ENCODE measurements around the gene MRPS25.

MRPS25 gene

DNA sequence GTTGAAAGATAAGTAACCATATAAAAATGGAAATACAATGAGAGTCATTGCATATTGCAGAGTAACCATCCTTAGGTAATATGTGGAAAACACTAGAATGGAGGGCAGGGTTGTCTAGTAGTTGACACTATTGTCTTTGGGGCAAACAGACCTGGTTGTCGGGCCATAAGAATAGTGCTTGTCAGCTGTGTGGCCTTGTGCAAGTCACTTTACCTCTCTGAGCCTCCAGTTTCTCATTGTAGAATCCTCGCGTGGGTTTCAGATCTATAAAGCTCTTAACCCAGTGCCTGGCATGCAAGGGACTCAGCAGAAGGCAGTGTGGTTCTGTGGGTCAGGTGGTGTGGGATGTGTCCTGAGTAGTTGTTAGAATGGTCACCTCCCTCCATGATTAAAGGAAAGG, 32.0 kb downstream of the MRPS25 start:
- Histone ChIP-seq H3F3A (ENCODE audit: insufficient read depth, low read length) (no peaks in the 10 kb centered on the region), H4K20me1 (ENCODE audit: insufficient read depth, low read length) (no peaks in the 10 kb centered on the region), H3K9me2 (replicated peaks; ENCODE audit: insufficient read depth, low read length) (no peaks in the 10 kb centered on the region), H3K79me2 (ENCODE audit: low read length) (no peaks in the 10 kb centered on the region), H3K27me3 (replicated peaks; ENCODE audit: insufficient read depth, low read length) (no peaks in the 10 kb centered on the region), H3K9ac (ENCODE audit: low read length) (no peak overlapping the region), H3K4me1 (ENCODE audit: low read length) (no peaks in the 10 kb centered on the region), H3K4me2 (ENCODE audit: low read depth, low read length) (no peak overlapping the region), H3K27ac (ENCODE audit: low read length) (no peak overlapping the region), H3K9me3 (replicated peaks; ENCODE audit: insufficient read depth, low read length) (no peaks in the 10 kb centered on the region), H3K4me3 (ENCODE audit: low read length) (no peak overlapping the region), H3K36me3 (replicated peaks; ENCODE audit: insufficient read depth, low read length) (no peaks in the 10 kb centered on the region), H2AFZ (ENCODE audit: low read length) (no peak overlapping the region)
- TF ChIP-seq EZH2 (optimal IDR thresholded peaks at IDR 0.05; ENCODE audit: low read depth, low read length) (no peak), CTCF (IDR thresholded peaks at IDR 0.05; ENCODE audit: low read length) (no peak), EZH2phosphoT487 (IDR thresholded peaks at IDR 0.05; ENCODE audit: low read length) (no peak)
- no peak for DNase-seq

DNA sequence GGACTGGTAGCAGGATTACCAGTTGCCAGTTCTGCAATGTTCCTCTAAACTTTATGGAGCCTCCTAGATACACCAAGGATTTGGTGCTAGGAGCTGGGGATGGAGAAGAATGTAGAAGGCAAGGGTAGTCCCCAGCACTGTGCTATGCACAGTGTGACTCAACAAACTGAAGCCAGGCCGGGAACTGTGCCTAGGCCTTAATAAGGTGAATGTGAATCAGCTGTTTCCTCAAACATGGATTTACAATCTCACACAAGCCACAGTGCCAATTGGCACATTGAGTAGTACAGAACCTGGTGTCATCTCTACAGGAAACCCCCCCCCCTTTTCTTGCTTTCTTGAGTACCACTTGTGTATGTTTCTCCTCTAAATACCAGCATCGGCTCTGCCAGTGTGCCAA, 32.5 kb downstream of the MRPS25 start:
- TF ChIP-seq EZH2 (optimal IDR thresholded peaks at IDR 0.05; ENCODE audit: low read depth, low read length): no peak
- no peak for TF ChIP-seq EZH2phosphoT487 (IDR thresholded peaks at IDR 0.05; ENCODE audit: low read length)
- no peak for TF ChIP-seq CTCF (IDR thresholded peaks at IDR 0.05; ENCODE audit: low read length)
- H4K20me1 ChIP-seq (ENCODE audit: insufficient read depth, low read length): no peaks in the 10 kb centered on the region
- H3K36me3 ChIP-seq (replicated peaks; ENCODE audit: insufficient read depth, low read length): no peaks in the 10 kb centered on the region
- no peak overlapping the region for H3K4me2 ChIP-seq (ENCODE audit: low read depth, low read length)
- no peak overlapping the region for H3K27ac ChIP-seq (ENCODE audit: low read length)
- H3F3A ChIP-seq (ENCODE audit: insufficient read depth, low read length): no peaks in the 10 kb centered on the region
- no peak overlapping the region for H2AFZ ChIP-seq (ENCODE audit: low read length)
- H3K79me2 ChIP-seq (ENCODE audit: low read length): no peaks in the 10 kb centered on the region
- no peaks in the 10 kb centered on the region for H3K9me3 ChIP-seq (replicated peaks; ENCODE audit: insufficient read depth, low read length)
- DNase-seq: no peak
- no peaks in the 10 kb centered on the region for H3K9me2 ChIP-seq (replicated peaks; ENCODE audit: insufficient read depth, low read length)
- H3K27me3 ChIP-seq (replicated peaks; ENCODE audit: insufficient read depth, low read length): no peaks in the 10 kb centered on the region
- no peaks in the 10 kb centered on the region for H3K4me1 ChIP-seq (ENCODE audit: low read length)
- H3K4me3 ChIP-seq (ENCODE audit: low read length): no peak overlapping the region
- H3K9ac ChIP-seq (ENCODE audit: low read length): no peak overlapping the region

- H4K20me1 ChIP-seq (ENCODE audit: insufficient read depth, low read length): no peaks in the 10 kb centered on the region
- H3K4me3 ChIP-seq (ENCODE audit: low read length): no peak overlapping the region
- H3K27ac ChIP-seq (ENCODE audit: low read length): no peak overlapping the region
- TF ChIP-seq EZH2 (optimal IDR thresholded peaks at IDR 0.05; ENCODE audit: low read depth, low read length): no peak
- TF ChIP-seq EZH2phosphoT487 (IDR thresholded peaks at IDR 0.05; ENCODE audit: low read length): no peak
- no peak for TF ChIP-seq CTCF (IDR thresholded peaks at IDR 0.05; ENCODE audit: low read length)
- H3K9me3 ChIP-seq (replicated peaks; ENCODE audit: insufficient read depth, low read length): no peaks in the 10 kb centered on the region
- H2AFZ ChIP-seq (ENCODE audit: low read length): no peak overlapping the region
- no peaks in the 10 kb centered on the region for H3F3A ChIP-seq (ENCODE audit: insufficient read depth, low read length)
- no peak overlapping the region for H3K9ac ChIP-seq (ENCODE audit: low read length)
- no peaks in the 10 kb centered on the region for H3K36me3 ChIP-seq (replicated peaks; ENCODE audit: insufficient read depth, low read length)
- no peak for DNase-seq
- H3K79me2 ChIP-seq (ENCODE audit: low read length): no peaks in the 10 kb centered on the region
- no peak overlapping the region for H3K4me2 ChIP-seq (ENCODE audit: low read depth, low read length)
- H3K27me3 ChIP-seq (replicated peaks; ENCODE audit: insufficient read depth, low read length): no peaks in the 10 kb centered on the region
- no peaks in the 10 kb centered on the region for H3K9me2 ChIP-seq (replicated peaks; ENCODE audit: insufficient read depth, low read length)
- H3K4me1 ChIP-seq (ENCODE audit: low read length): no peaks in the 10 kb centered on the region
Observed at GRCh38 chr3:15029625-15030024, 35.5 kb downstream of the MRPS25 start.

Measured in MM.1S (cell line).